Ishikawa (cell line): ENCODE measurements around the gene STX2.

ENCODE experiments used
- CEBPB ChIP-seq: IDR thresholded peaks from 2 replicates; pipeline ENCODE4 v1.6.1; 2012
- EGR1 ChIP-seq: IDR thresholded peaks from 2 replicates; pipeline ENCODE4 v1.6.1; 2012
- EP300 ChIP-seq: IDR thresholded peaks from 2 replicates; pipeline ENCODE4 v1.6.1; 2012; ENCODE audit warnings: borderline replicate concordance
- NFIC ChIP-seq: IDR thresholded peaks from 2 replicates; pipeline ENCODE4 v1.6.1; 2012
- RAD21 ChIP-seq: IDR thresholded peaks from 2 replicates; pipeline ENCODE4 v1.6.1; 2012; ENCODE audit warnings: low read depth
- TAF1 ChIP-seq: IDR thresholded peaks from 2 replicates; pipeline ENCODE4 v1.6.1; 2012; ENCODE audit warnings: low read depth, mild to moderate bottlenecking
- TEAD4 ChIP-seq: IDR thresholded peaks from 2 replicates; pipeline ENCODE4 v1.6.1; 2012
- YY1 ChIP-seq: IDR thresholded peaks from 2 replicates; pipeline ENCODE4 v1.6.1; 2012; ENCODE audit warnings: low read depth
- ZBTB7A ChIP-seq: IDR thresholded peaks from 2 replicates; pipeline ENCODE4 v1.6.1; 2012; ENCODE audit warnings: low read depth
- TF ChIP-seq, protein P1 (sequence below): IDR thresholded peaks from 2 replicates; pipeline ENCODE4 v1.6.1; 2012
- TF ChIP-seq, protein P2 (sequence below): IDR thresholded peaks from 2 replicates; pipeline ENCODE4 v1.6.1; 2012

DNA sequence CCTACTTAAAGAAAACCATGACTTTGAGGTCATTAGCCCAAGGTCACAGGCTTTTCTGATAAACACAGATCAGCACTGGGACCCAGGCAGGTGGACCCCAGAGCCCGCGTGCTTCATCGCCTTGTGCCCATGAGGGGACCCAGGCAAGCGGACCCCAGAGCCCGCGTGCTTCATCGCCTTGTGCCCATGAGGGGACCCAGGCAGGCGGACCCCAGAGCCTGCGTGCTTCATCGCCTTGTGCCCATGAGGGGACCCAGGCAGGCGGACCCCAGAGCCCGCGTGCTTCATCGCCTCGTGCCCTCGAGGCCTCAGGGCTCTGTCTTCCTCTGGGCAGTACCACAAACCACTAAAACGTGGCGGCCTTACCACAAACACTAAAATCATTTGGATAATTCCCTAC is 31.7 kb downstream of the STX2 start:
- TF ChIP-seq TAF1 (no peak), RAD21 (no peak), ZBTB7A (no peak), EP300 (no peak), TEAD4 (no peak), EGR1 (no peak), YY1 (no peak), CEBPB (no peak), NFIC (no peak)
- TF ChIP-seq, protein P1, sequence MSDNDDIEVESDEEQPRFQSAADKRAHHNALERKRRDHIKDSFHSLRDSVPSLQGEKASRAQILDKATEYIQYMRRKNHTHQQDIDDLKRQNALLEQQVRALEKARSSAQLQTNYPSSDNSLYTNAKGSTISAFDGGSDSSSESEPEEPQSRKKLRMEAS: no peak
- TF ChIP-seq, protein P2, sequence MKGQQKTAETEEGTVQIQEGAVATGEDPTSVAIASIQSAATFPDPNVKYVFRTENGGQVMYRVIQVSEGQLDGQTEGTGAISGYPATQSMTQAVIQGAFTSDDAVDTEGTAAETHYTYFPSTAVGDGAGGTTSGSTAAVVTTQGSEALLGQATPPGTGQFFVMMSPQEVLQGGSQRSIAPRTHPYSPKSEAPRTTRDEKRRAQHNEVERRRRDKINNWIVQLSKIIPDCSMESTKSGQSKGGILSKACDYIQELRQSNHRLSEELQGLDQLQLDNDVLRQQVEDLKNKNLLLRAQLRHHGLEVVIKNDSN: no peak
